Transverse colon (tissue), 4 donors: Measurements from ENCODE around the gene HPD. TPM values are rescaled to one million over a fixed set of nuclear protein-coding genes. Genes with fewer than 3 reads are reported as not detected.
A peak's percentile ranks its signal among the peaks of the same experiment; 100 is the strongest.
"Not testable (repeated sequence)": the region's sequence is repeated elsewhere in the genome, so short reads cannot be mapped to it uniquely, and the experiment has no call there.

Experiments used
- DNase-seq: peaks from one replicate; pipeline ENCODE4 v3.0.0-alpha.2; 2019
- H3K27ac ChIP-seq, 4 donors: fragments of 200-600 bp; sonication (generic); 2 replicates each; pipeline ENCODE4 v1.5.1; 2016 to 2018; ENCODE audit warnings: inconsistent platforms in 4 of 4
- H3K27me3 ChIP-seq: fragments of 200-600 bp; sonication (generic); 2 replicates; pipeline ENCODE4 v1.5.1; 2017; ENCODE audit warnings: inconsistent platforms
- H3K36me3 ChIP-seq, 4 donors: fragments of 200-600 bp; sonication (generic); 2 replicates each; pipeline ENCODE4 v1.5.1; 2017 to 2019; ENCODE audit warnings: inconsistent platforms in 4 of 4
- H3K4me1 ChIP-seq, 4 donors: fragments of 200-600 bp; sonication (generic); 2 replicates each; pipeline ENCODE4 v1.5.1; 2017 to 2020; ENCODE audit warnings: inconsistent platforms in 4 of 4
- H3K4me3 ChIP-seq, 4 donors: fragments of 200-600 bp; sonication (generic); 1 replicate in 1 of 4; 2 replicates in 3 of 4; pipeline versions ENCODE4 v1.5.1 to v1.6.1; 2017 to 2019; ENCODE audit warnings: inconsistent platforms in 4 of 4
- H3K9me3 ChIP-seq, 2 donors: fragments of 200-600 bp; sonication (generic); 2 replicates each; pipeline ENCODE4 v1.5.1; 2017 to 2019; ENCODE audit warnings: inconsistent platforms in 2 of 2
- EP300 ChIP-seq: sonication (generic); formaldehyde crosslinking; IDR thresholded peaks from one replicate; pipeline ENCODE4 v1.6.1; 2017; ENCODE audit warnings: antibody characterized with exemption, low read depth
- POLR2A ChIP-seq: fragments of 450-650 bp; IDR thresholded peaks from one replicate; pipeline ENCODE4 v1.6.1; 2016; ENCODE audit warnings: antibody characterized with exemption, mild to moderate bottlenecking, moderate library complexity
- POLR2AphosphoS5 ChIP-seq, 3 donors: sonication (generic); formaldehyde crosslinking; IDR thresholded peaks; one replicate each; pipeline ENCODE4 v1.6.1; 2016; ENCODE audit warnings: antibody characterized with exemption in 3 of 3
- WGBS, 2 donors: methylation state at CpG; one replicate each; pipeline ENCODE4 v1.1.5; 2018; ENCODE audit warnings: low coverage in 1 of 2; 5-methylcytosine and 5-hydroxymethylcytosine counted together
- in situ Hi-C, 4 donors: fragments of 200-750 bp; cut with MboI; loops; one replicate each; pipeline versions ENCODE4 v1.15.0 to v1.15.1; 2017; ENCODE audit warnings: low sequenced_read_pairs in 3 of 4, low pct_ligation_motif_present in 1 of 4, low pct_unique_long_range_greater_than_20kb in 1 of 4
- intact Hi-C: fragments of 100-400 bp; cut with DNase I; formaldehyde crosslinking; loops from one replicate; pipeline ENCODE4 v1.15.1; 2023; ENCODE audit warnings: low total_unique reads
- total RNA-seq, 4 donors: library from RNA; depleted of rRNA; stranded (reverse); fragments of >200 nt; gene quantifications; one replicate each; pipeline ENCODE4 v1.1.0, GENCODE V29; 2016
- TF ChIP-seq, protein P1 (sequence below), 5 experiments: fragments of 200-600 bp in 3 of 5; fragments of 450-650 bp in 2 of 5; sonication (generic) in 3 of 5; IDR thresholded peaks; 1 replicate in 2 of 5; 2 replicates in 3 of 5; pipeline ENCODE4 v1.5.1; 2016 to 2017; ENCODE audit warnings: antibody characterized with exemption in 5 of 5, inconsistent platforms in 3 of 5, mild to moderate bottlenecking in 2 of 5, moderate library complexity in 1 of 5

The HPD gene
- total RNA-seq, 4 donors from 2014 or later = 0.41 TPM; not detected in 3

GRCh38 chr12:121898287-121898686, 39.6 kb upstream of the HPD start:
- intact Hi-C loops = no loop called here
- DNase-seq = no peak
- no peaks in the 10 kb centered on the region for H3K9me3 ChIP-seq
- WGBS, 2 donors = 92% methylated on average over 5 of the region's 5 CpGs; no CpG with 5 or more reads in 1 of the 2 donors
- H3K4me3 ChIP-seq = no peak overlapping the region
- H3K27ac ChIP-seq = no peak overlapping the region
- H3K27me3 ChIP-seq = no peaks in the 10 kb centered on the region
- peaks cover 0 to 54% (median 18%) of the 10 kb centered on the region in 4 donors for H3K36me3 ChIP-seq
- peaks cover 0 to 14% (median 10%) of the 10 kb centered on the region in 4 donors for H3K4me1 ChIP-seq
- in situ Hi-C loops = no loop called here
- no peak for TF ChIP-seq EP300
- TF ChIP-seq POLR2AphosphoS5 (IDR thresholded peaks at IDR 0.05) = no peak
- TF ChIP-seq, protein P1, sequence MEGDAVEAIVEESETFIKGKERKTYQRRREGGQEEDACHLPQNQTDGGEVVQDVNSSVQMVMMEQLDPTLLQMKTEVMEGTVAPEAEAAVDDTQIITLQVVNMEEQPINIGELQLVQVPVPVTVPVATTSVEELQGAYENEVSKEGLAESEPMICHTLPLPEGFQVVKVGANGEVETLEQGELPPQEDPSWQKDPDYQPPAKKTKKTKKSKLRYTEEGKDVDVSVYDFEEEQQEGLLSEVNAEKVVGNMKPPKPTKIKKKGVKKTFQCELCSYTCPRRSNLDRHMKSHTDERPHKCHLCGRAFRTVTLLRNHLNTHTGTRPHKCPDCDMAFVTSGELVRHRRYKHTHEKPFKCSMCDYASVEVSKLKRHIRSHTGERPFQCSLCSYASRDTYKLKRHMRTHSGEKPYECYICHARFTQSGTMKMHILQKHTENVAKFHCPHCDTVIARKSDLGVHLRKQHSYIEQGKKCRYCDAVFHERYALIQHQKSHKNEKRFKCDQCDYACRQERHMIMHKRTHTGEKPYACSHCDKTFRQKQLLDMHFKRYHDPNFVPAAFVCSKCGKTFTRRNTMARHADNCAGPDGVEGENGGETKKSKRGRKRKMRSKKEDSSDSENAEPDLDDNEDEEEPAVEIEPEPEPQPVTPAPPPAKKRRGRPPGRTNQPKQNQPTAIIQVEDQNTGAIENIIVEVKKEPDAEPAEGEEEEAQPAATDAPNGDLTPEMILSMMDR (IDR thresholded peaks at IDR 0.05) = no peak
- no peak for TF ChIP-seq POLR2A

DNA sequence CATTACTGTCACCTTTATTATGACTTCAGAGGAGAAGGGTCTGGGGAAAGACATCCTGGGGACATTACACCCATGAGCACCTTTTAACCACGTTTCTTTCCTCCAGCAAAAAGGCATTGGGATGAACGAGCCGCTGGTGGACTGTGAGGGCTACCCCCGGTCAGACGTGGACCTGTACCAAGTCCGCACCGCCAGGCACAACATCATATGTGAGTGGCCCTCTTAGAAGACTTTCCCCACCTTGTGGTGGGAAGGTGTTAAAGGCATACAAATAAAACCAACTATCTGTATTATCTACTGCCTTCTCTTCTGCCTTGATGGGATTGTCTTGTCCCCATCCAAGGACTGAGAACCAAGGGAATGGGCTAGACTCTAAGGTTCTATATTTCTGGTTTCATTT, 36.0 kb upstream of the HPD start:
- Histone ChIP-seq H3K4me1 (peaks cover 17 to 46% (median 21%) of the 10 kb centered on the region in 4 donors), H3K9me3 (no peaks in the 10 kb centered on the region), H3K36me3 (peaks cover 0 to 22% (median 11%) of the 10 kb centered on the region in 4 donors), H3K27ac (peak overlapping the region in 1 of 4 donors; percentile 20), H3K27me3 (no peaks in the 10 kb centered on the region), H3K4me3 (no peak overlapping the region)
- intact Hi-C loops (no loop called here), in situ Hi-C loops (no loop called here)
- WGBS, 2 donors = 30 to 56% methylated on average over 2 to 7 of the region's 7 CpGs
- TF ChIP-seq POLR2A (no peak), EP300 (no peak)
- TF ChIP-seq, protein P1 (IDR thresholded peaks at IDR 0.05) = peak in 1 of 5 experiments; percentile 25
- no peak for DNase-seq

GRCh38 chr12:121893961-121894460, 35.4 kb upstream of the HPD start:
- intact Hi-C loops = no loop called here
- Histone ChIP-seq H3K4me3 (no peak overlapping the region), H3K4me1 (peaks cover 21 to 51% (median 27%) of the 10 kb centered on the region in 4 donors), H3K27ac (peak overlapping the region in 2 of 4 donors; percentile 9 to 20), H3K36me3 (peaks cover 0 to 21% (median 9%) of the 10 kb centered on the region in 4 donors), H3K9me3 (no peaks in the 10 kb centered on the region), H3K27me3 (no peaks in the 10 kb centered on the region)
- WGBS, 2 donors = 31 to 47% methylated on average over 1 of the region's 1 CpG
- in situ Hi-C loops = no loop called here
- no peak for DNase-seq
- TF ChIP-seq POLR2AphosphoS5 (IDR thresholded peaks at IDR 0.05) (no peak), EP300 (no peak), POLR2A (no peak)
- TF ChIP-seq, protein P1 (IDR thresholded peaks at IDR 0.05) = no peak

GRCh38 chr12:121892673-121893561, 34.3 kb upstream of the HPD start:
- Histone ChIP-seq H3K4me3 (no peak overlapping the region), H3K9me3 (no peaks in the 10 kb centered on the region), H3K27ac (no peak overlapping the region), H3K36me3 (peaks cover 0 to 21% (median 9%) of the 10 kb centered on the region in 4 donors), H3K4me1 (peaks cover 21 to 55% (median 29%) of the 10 kb centered on the region in 4 donors), H3K27me3 (no peaks in the 10 kb centered on the region)
- DNase-seq = no peak
- 77 to 94% methylated on average over 2 to 13 of the region's 13 CpGs for WGBS, 2 donors
- TF ChIP-seq POLR2A = no peak
- no peak for TF ChIP-seq POLR2AphosphoS5 (IDR thresholded peaks at IDR 0.05)
- no peak for TF ChIP-seq EP300
- TF ChIP-seq, protein P1 (IDR thresholded peaks at IDR 0.05) = no peak
- in situ Hi-C loops (no loop called here), intact Hi-C loops (no loop called here)

- not testable (repeated sequence) for DNase-seq, H3K9me3 ChIP-seq, H3K36me3 ChIP-seq, H3K27me3 ChIP-seq
- in situ Hi-C loops = loop anchor here in 2 of 4 donors (10.0 kb wide), 2 partner anchors 95 to 195 kb away; partner anchors contain the start of gene RHOF (in 1 of the 2)
- Histone ChIP-seq H3K27ac (peak overlapping the region; percentile 97 to 99 (median 98)), H3K4me3 (peak overlapping the region; percentile 67 to 87 (median 84)), H3K4me1 (peaks cover 21 to 55% (median 30%) of the 10 kb centered on the region in 4 donors)
- intact Hi-C loops = loop anchor here (2.0 kb wide), 1 partner anchor 95 kb away; no protein-coding TSS in a partner anchor
- WGBS, 2 donors = 53% methylated on average over 6 of the region's 6 CpGs; no CpG with 5 or more reads in 1 of the 2 donors
Observed at GRCh38 chr12:121889661-121890060, 31.0 kb upstream of the HPD start.
